ENCODE data around the gene MALSU1. TPM values are rescaled to one million over a fixed set of nuclear protein-coding genes. Genes with fewer than 3 reads are reported as not detected.

The MALSU1 gene
- total RNA-seq, 1 donor from 2014 or later, result 46.2 TPM

DNA sequence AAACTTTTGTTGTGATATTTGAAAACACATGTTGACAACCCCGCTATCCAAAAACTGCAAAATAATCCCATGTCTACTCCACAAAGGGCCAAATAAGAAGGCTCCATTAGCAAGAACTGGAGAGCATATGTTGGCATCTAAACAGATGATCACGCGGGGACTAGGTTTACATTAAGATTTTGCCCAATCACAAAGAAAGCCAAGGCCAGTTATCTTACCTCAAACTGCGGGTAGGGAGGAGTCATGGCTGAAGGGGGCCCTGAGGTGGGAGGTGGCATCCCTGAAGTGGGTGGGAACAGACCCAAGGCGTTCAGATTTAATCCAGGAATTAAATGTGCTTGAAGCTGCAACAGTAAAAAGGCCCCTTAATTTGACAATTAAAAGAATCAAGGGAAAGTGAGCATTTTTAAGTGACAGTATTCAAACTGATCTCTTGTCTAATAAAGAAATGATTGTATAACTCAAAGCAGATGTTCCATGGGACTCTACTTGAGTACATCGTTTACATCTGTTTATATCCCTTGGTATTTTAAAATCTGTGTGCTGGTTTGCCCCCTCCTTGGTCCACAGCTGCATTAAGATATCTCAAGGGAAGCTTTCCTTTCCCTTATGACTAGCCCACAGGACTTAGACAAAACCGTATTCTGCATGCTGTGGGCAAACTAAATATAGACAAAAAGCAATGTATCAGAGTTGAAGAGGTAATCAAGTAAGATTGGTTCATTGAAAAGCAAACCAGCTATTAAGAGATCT lies 42.9 kb downstream of the MALSU1 start:
- H3K36me3 Mint-ChIP-seq (ENCODE audit: unreplicated experiment), result peaks cover 54% of the 10 kb centered on the region

GRCh38 chr7:23343102-23343501 lies 44.0 kb downstream of the MALSU1 start:
- peaks cover 59% of the 10 kb centered on the region for H3K4me1 Mint-ChIP-seq (ENCODE audit: unreplicated experiment)
- DNase-seq (ENCODE audit: extremely low spot score, unreplicated experiment), result no peak
- TF ChIP-seq, protein P1, sequence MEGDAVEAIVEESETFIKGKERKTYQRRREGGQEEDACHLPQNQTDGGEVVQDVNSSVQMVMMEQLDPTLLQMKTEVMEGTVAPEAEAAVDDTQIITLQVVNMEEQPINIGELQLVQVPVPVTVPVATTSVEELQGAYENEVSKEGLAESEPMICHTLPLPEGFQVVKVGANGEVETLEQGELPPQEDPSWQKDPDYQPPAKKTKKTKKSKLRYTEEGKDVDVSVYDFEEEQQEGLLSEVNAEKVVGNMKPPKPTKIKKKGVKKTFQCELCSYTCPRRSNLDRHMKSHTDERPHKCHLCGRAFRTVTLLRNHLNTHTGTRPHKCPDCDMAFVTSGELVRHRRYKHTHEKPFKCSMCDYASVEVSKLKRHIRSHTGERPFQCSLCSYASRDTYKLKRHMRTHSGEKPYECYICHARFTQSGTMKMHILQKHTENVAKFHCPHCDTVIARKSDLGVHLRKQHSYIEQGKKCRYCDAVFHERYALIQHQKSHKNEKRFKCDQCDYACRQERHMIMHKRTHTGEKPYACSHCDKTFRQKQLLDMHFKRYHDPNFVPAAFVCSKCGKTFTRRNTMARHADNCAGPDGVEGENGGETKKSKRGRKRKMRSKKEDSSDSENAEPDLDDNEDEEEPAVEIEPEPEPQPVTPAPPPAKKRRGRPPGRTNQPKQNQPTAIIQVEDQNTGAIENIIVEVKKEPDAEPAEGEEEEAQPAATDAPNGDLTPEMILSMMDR (IDR thresholded peaks at IDR 0.05), result no peak
- H3K9me3 Mint-ChIP-seq (ENCODE audit: unreplicated experiment), result no peaks in the 10 kb centered on the region
- no peak overlapping the region for H3K4me3 Mint-ChIP-seq (ENCODE audit: unreplicated experiment)
- H3K27me3 Mint-ChIP-seq (ENCODE audit: unreplicated experiment), result no peaks in the 10 kb centered on the region
- peaks cover 47% of the 10 kb centered on the region for H3K36me3 Mint-ChIP-seq (ENCODE audit: unreplicated experiment)
- no peak overlapping the region for H3K27ac Mint-ChIP-seq (ENCODE audit: unreplicated experiment)

More for the DNA sequence above, 42.9 kb downstream of the MALSU1 start:
- Mint-ChIP-seq H3K4me1 (ENCODE audit: unreplicated experiment) (peaks cover 52% of the 10 kb centered on the region), H3K27ac (ENCODE audit: unreplicated experiment) (peak overlapping the region; percentile 68), H3K9me3 (ENCODE audit: unreplicated experiment) (peaks cover 7% of the 10 kb centered on the region), H3K27me3 (ENCODE audit: unreplicated experiment) (no peaks in the 10 kb centered on the region), H3K4me3 (ENCODE audit: unreplicated experiment) (no peak overlapping the region)
- TF ChIP-seq, protein P1 (IDR thresholded peaks at IDR 0.05), result no peak
- no peak for DNase-seq (ENCODE audit: extremely low spot score, unreplicated experiment)

DNA sequence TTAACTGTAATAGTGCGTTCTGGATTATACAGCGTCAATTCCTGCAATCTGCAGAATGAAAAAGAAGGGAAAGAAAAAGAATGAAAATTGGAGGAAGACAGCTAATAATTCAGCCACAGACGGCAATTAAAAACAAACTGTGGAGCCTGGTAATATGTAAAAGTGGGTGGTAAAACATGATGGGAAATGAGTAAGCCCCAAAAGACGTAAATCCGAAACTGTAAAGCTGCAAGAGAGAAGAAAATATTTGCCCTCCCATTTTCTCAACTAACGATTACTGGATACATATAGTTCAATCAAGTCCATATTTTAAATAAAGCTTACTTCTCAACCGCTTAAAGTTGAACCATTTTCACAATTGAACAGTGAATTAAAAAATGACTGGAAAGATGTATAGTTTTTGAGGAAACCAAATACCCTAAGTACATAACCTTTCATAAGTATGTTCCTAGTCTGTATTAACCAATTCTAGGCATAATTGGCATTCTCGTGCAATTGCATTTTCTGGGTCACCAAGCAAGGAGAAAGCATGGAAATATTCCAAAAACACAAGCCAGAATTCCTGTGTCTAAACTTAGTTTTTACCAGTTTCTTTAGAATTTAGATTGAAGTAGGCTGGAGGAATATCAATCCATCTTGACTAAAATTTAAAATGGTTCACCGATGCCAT lies 44.8 kb downstream of the MALSU1 start:
- Mint-ChIP-seq H3K36me3 (ENCODE audit: unreplicated experiment) (peaks cover 49% of the 10 kb centered on the region), H3K27ac (ENCODE audit: unreplicated experiment) (peak overlapping the region; percentile 48), H3K27me3 (ENCODE audit: unreplicated experiment) (no peaks in the 10 kb centered on the region), H3K4me1 (ENCODE audit: unreplicated experiment) (peaks cover 61% of the 10 kb centered on the region), H3K9me3 (ENCODE audit: unreplicated experiment) (no peaks in the 10 kb centered on the region), H3K4me3 (ENCODE audit: unreplicated experiment) (no peak overlapping the region)
- TF ChIP-seq, protein P1 (IDR thresholded peaks at IDR 0.05), result no peak
- DNase-seq (ENCODE audit: extremely low spot score, unreplicated experiment), result no peak

- no peak overlapping the region for H3K4me3 Mint-ChIP-seq (ENCODE audit: unreplicated experiment)
- DNase-seq (ENCODE audit: extremely low spot score, unreplicated experiment), result no peak
- H3K36me3 Mint-ChIP-seq (ENCODE audit: unreplicated experiment), result peaks cover 46% of the 10 kb centered on the region
- TF ChIP-seq, protein P1 (IDR thresholded peaks at IDR 0.05), result no peak
- no peaks in the 10 kb centered on the region for H3K9me3 Mint-ChIP-seq (ENCODE audit: unreplicated experiment)
- H3K27me3 Mint-ChIP-seq (ENCODE audit: unreplicated experiment), result no peaks in the 10 kb centered on the region
- H3K27ac Mint-ChIP-seq (ENCODE audit: unreplicated experiment), result peak overlapping the region; percentile 96
- peaks cover 67% of the 10 kb centered on the region for H3K4me1 Mint-ChIP-seq (ENCODE audit: unreplicated experiment)
Observed at GRCh38 chr7:23345601-23346000, 46.5 kb downstream of the MALSU1 start.

- H3K27ac Mint-ChIP-seq (ENCODE audit: unreplicated experiment), result peak overlapping the region; percentile 96
- DNase-seq (ENCODE audit: extremely low spot score, unreplicated experiment), result no peak
- H3K4me1 Mint-ChIP-seq (ENCODE audit: unreplicated experiment), result peaks cover 70% of the 10 kb centered on the region
- TF ChIP-seq, protein P1 (IDR thresholded peaks at IDR 0.05), result no peak
- H3K27me3 Mint-ChIP-seq (ENCODE audit: unreplicated experiment), result no peaks in the 10 kb centered on the region
- no peak overlapping the region for H3K4me3 Mint-ChIP-seq (ENCODE audit: unreplicated experiment)
- no peaks in the 10 kb centered on the region for H3K9me3 Mint-ChIP-seq (ENCODE audit: unreplicated experiment)
- H3K36me3 Mint-ChIP-seq (ENCODE audit: unreplicated experiment), result peaks cover 45% of the 10 kb centered on the region
Observed at GRCh38 chr7:23346316-23346715, 47.2 kb downstream of the MALSU1 start.
